H1 (cell line): ENCODE results near the gene TMEM131L. TPM values are rescaled to one million over a fixed set of nuclear protein-coding genes. Genes with fewer than 3 reads are reported as not detected.
A peak's percentile ranks its signal among the peaks of the same experiment; 100 is the strongest.

ENCODE experiments used
- BACH1 ChIP-seq: IDR thresholded peaks from 2 replicates; pipeline ENCODE4 v1.6.1; 2012; ENCODE audit warnings: low read length, improper control_type of control experiment
- BRCA1 ChIP-seq: IDR thresholded peaks from 2 replicates; pipeline ENCODE4 v1.6.1; 2012; ENCODE audit warnings: low read depth, low read length, improper control_type of control experiment
- CBX8 ChIP-seq: fragments of 300-800, 300-1000 bp; sonication (generic); IDR thresholded peaks from 2 replicates; pipeline ENCODE4 v1.7.1; 2016; ENCODE audit warnings: low read depth, low read length, borderline replicate concordance
- CHD1 ChIP-seq: IDR thresholded peaks from 2 replicates; pipeline ENCODE4 v1.6.1; 2012; ENCODE audit warnings: low read depth, low read length, improper control_type of control experiment
- CREB1 ChIP-seq: IDR thresholded peaks from 2 replicates; pipeline ENCODE4 v1.6.1; 2012; ENCODE audit warnings: inconsistent platforms
- E2F6 ChIP-seq: IDR thresholded peaks from 2 replicates; pipeline ENCODE4 v1.6.1; 2012; ENCODE audit warnings: inconsistent platforms
- EGR1 ChIP-seq: IDR thresholded peaks from 2 replicates; pipeline ENCODE4 v1.6.1; 2011; ENCODE audit warnings: low read depth, low read length, borderline replicate concordance
- EP300 ChIP-seq, 2 experiments: IDR thresholded peaks; 1 replicate in 1 of 2; 2 replicates in 1 of 2; pipeline ENCODE4 v1.6.1; 2011 to 2012; ENCODE audit warnings: low read depth in 2 of 2, low read length in 2 of 2, mild to moderate bottlenecking in 2 of 2, borderline replicate concordance in 1 of 2, inconsistent platforms in 1 of 2, moderate library complexity in 1 of 2
- FOSL1 ChIP-seq: IDR thresholded peaks from 2 replicates; pipeline ENCODE4 v1.6.1; 2011; ENCODE audit warnings: mild to moderate bottlenecking, low read depth, low read length, moderate library complexity; ENCODE audit not compliant: insufficient read depth
- GABPA ChIP-seq: IDR thresholded peaks from 2 replicates; pipeline ENCODE4 v1.6.1; 2011; ENCODE audit warnings: mild to moderate bottlenecking, low read length, moderate library complexity, borderline replicate concordance; ENCODE audit not compliant: insufficient read depth
- GTF2F1 ChIP-seq: IDR thresholded peaks from 2 replicates; pipeline ENCODE4 v1.6.1; 2012; ENCODE audit warnings: low read depth, low read length, improper control_type of control experiment, borderline replicate concordance
- JUN ChIP-seq: IDR thresholded peaks from 2 replicates; pipeline ENCODE4 v1.6.1; 2011; ENCODE audit warnings: low read depth, mild to moderate bottlenecking, improper control_type of control experiment, low read length
- JUND ChIP-seq: IDR thresholded peaks from 2 replicates; pipeline ENCODE4 v1.6.1; 2011; ENCODE audit warnings: mild to moderate bottlenecking, improper control_type of control experiment, low read length
- KDM4A ChIP-seq: IDR thresholded peaks from one replicate; pipeline ENCODE4 v1.7.1; 2012; ENCODE audit warnings: low read depth, mild to moderate bottlenecking, moderate library complexity, low read length, inconsistent platforms; ENCODE audit not compliant: severe bottlenecking
- MAX ChIP-seq: IDR thresholded peaks from 2 replicates; pipeline ENCODE4 v1.6.1; 2012; ENCODE audit warnings: inconsistent platforms
- NANOG ChIP-seq: IDR thresholded peaks from 2 replicates; pipeline ENCODE4 v1.6.1; 2011; ENCODE audit warnings: low read length, low read depth, mild to moderate bottlenecking, inconsistent platforms; ENCODE audit not compliant: insufficient read depth, poor library complexity, severe bottlenecking
- PHF8 ChIP-seq: fragments of 200-600 bp; sonication (generic); conservative IDR thresholded peaks from 2 replicates; pipeline ENCODE4 v1.7.1; 2012; ENCODE audit warnings: low read depth, mild to moderate bottlenecking, inconsistent platforms, low read length, moderate library complexity
- POLR2A ChIP-seq, 2 experiments: IDR thresholded peaks; 1 replicate in 1 of 2; 2 replicates in 1 of 2; pipeline ENCODE4 v1.6.1; 2011; ENCODE audit warnings: low read depth in 2 of 2, low read length in 2 of 2, mild to moderate bottlenecking in 2 of 2; ENCODE audit errors: control extremely low read depth in 1 of 2
- RFX5 ChIP-seq: IDR thresholded peaks from 2 replicates; pipeline ENCODE4 v1.6.1; 2011; ENCODE audit warnings: low read depth, low read length, improper control_type of control experiment, borderline replicate concordance
- SIX5 ChIP-seq: IDR thresholded peaks from 2 replicates; pipeline ENCODE4 v1.6.1; 2011; ENCODE audit warnings: mild to moderate bottlenecking, low read depth, low read length
- SP1 ChIP-seq: IDR thresholded peaks from 2 replicates; pipeline ENCODE4 v1.6.1; 2011; ENCODE audit warnings: low read depth, low read length
- SP2 ChIP-seq: IDR thresholded peaks from 2 replicates; pipeline ENCODE4 v1.6.1; 2012; ENCODE audit warnings: mild to moderate bottlenecking, low read length, inconsistent platforms
- TAF1 ChIP-seq: IDR thresholded peaks from 2 replicates; pipeline ENCODE4 v1.6.1; 2011; ENCODE audit warnings: mild to moderate bottlenecking, low read depth, low read length
- ZNF274 ChIP-seq: IDR thresholded peaks from 2 replicates; pipeline ENCODE4 v1.7.0; 2012; ENCODE audit warnings: low read length, borderline replicate concordance; ENCODE audit errors: extremely low read depth
- polyA plus RNA-seq, 7 experiments: library from polyadenylated mRNA; depleted of rRNA in 3 of 7; stranded (reverse) in 5 of 7; unstranded in 2 of 7; fragments of >200 nt in 5 of 7; fragments of 200-250 nt in 2 of 7; gene quantifications; 1 replicate in 5 of 7; 2 replicates in 1 of 7; 4 replicates in 1 of 7; pipeline versions ENCODE4 v1.2.1 to v1.2.3, GENCODE V29; 2011 to 2013; ENCODE audit warnings: missing spikeins in 2 of 7, mixed read lengths in 2 of 7
- total RNA-seq: library from RNA; stranded (reverse); fragmentation: NEBNext Ultra II Directional; extraction: Animal tissue kit (Norgen Biotek cat#: 25700); gene quantifications from 2 replicates; pipeline ENCODE4 v1.2.1, GENCODE V29; 2021

TMEM131L gene
- total and polyA plus RNA-seq, 2 of the 8 experiments (the other 6 are each of a cell fraction or from before 2014, with no cell fraction given), result 14.3 to 26.1 TPM

- TF ChIP-seq FOSL1, result no peak
- TF ChIP-seq POLR2A (IDR thresholded peaks at IDR 0.05; ENCODE audit: control extremely low read depth in 1 of 2, low read depth in 2 of 2, low read length in 2 of 2), result no peak; a peak in 1 of 3 replicates
- no peak for TF ChIP-seq RFX5
- no peak for TF ChIP-seq NANOG
- TF ChIP-seq JUND, result no peak
- TF ChIP-seq TAF1, result no peak
- TF ChIP-seq JUN, result no peak
- TF ChIP-seq MAX, result peak; percentile 48; the same call in 1 of the 2 replicates
- TF ChIP-seq BACH1, result no peak
- TF ChIP-seq SIX5, result no peak
- TF ChIP-seq CBX8, result no peak
- no peak for TF ChIP-seq ZNF274
- no peak for TF ChIP-seq PHF8
- no peak for TF ChIP-seq SP1
- TF ChIP-seq KDM4A, result no peak
- no peak for TF ChIP-seq BRCA1
- no peak for TF ChIP-seq SP2
- TF ChIP-seq CREB1, result no peak
- no peak for TF ChIP-seq EP300 (IDR thresholded peaks at IDR 0.05; ENCODE audit: borderline replicate concordance in 1 of 2, low read depth in 2 of 2, low read length in 2 of 2)
- TF ChIP-seq EGR1, result no peak
- no peak for TF ChIP-seq GABPA
- TF ChIP-seq GTF2F1, result no peak
- TF ChIP-seq CHD1, result no peak
- TF ChIP-seq E2F6, result no peak
Measured at GRCh38 chr4:153466949-153467896, 1.1 kb downstream of the TMEM131L start (continued).
